ENCODE measurements around the gene BRAF. TPM values are rescaled to one million over a fixed set of nuclear protein-coding genes. Genes with fewer than 3 reads are reported as not detected.

The BRAF gene
- total RNA-seq (2022; extraction: Qiagen RNA extraction; ENCODE audit: low read depth) = 4.1 to 7.1 TPM (median 5.2 TPM) in 5 replicates

GRCh38 chr7:140924821-140925421, at the start of gene BRAF:
TSS of gene BRAF (minus strand) at chr7:140924929. CDS start at chr7:140924703, 226 bp downstream.

GRCh38 chr7:140696680-140697446, 227.9 kb downstream of the BRAF start, which contains the start of gene NDUFB2:
TSS of gene NDUFB2 (plus strand) at chr7:140696708. CDS start at chr7:140696745, 37 bp downstream.

GRCh38 chr7:140672382-140673062, 252.2 kb downstream of the BRAF start, which contains the start of gene ADCK2:
TSS of gene ADCK2 (plus strand) at chr7:140672945. CDS start at chr7:140673331, 386 bp downstream.

Other genes with a start within 250 kb of the BRAF start
- gene NDUFB2, start 228.2 kb downstream of the BRAF start, total RNA-seq (2022; extraction: Qiagen RNA extraction; ENCODE audit: low read depth) = 377 to 434 TPM (median 394 TPM) in 5 replicates
- gene MRPS33, start 90.0 kb upstream of the BRAF start, total RNA-seq (2022; extraction: Qiagen RNA extraction; ENCODE audit: low read depth) = 106 to 129 TPM (median 111 TPM) in 5 replicates
- gene TMEM178B, start 149.1 kb upstream of the BRAF start, total RNA-seq (2022; extraction: Qiagen RNA extraction; ENCODE audit: low read depth) = 1.2 to 1.7 TPM (median 1.5 TPM) in 5 replicates